GM12872 (cell line): ENCODE measurements around the gene LIAS.

Experiments used
- CTCF ChIP-seq: IDR thresholded peaks from 3 replicates; pipeline ENCODE4 v1.5.1; 2011; ENCODE audit warnings: low read depth, mild to moderate bottlenecking, low read length, moderate library complexity; ENCODE audit not compliant: insufficient read depth

The LIAS gene

GRCh38 chr4:39525822-39526690 lies 67.2 kb downstream of the LIAS start:
- no peak for TF ChIP-seq CTCF

- no peak for TF ChIP-seq CTCF
These were observed 68.0 kb downstream of the LIAS start for GRCh38 chr4:39526765-39527295.

- 0 out of 3 replicates have a peak, but pooled peaks have one; percentile 29 for TF ChIP-seq CTCF
These were observed 68.6 kb downstream of the LIAS start, which contains the start of gene UGDH for GRCh38 chr4:39527296-39528060. TSS of gene UGDH (minus strand) at chr4:39527439. CDS start at chr4:39521512, 5,927 bp downstream.

- no peak for TF ChIP-seq CTCF
These were observed 69.2 kb downstream of the LIAS start for GRCh38 chr4:39528061-39528465.
